Measurements from ENCODE around the gene RICTOR.
"Not testable (repeated sequence)": the region's sequence is repeated elsewhere in the genome, so short reads cannot be mapped to it uniquely, and the experiment has no call there.

RICTOR gene

GRCh38 chr5:39055027-39055767 lies 19.0 kb downstream of the RICTOR start:
- no peak for DNase-seq

GRCh38 chr5:39053189-39053588 lies 21.0 kb downstream of the RICTOR start:
- DNase-seq: no peak

DNA sequence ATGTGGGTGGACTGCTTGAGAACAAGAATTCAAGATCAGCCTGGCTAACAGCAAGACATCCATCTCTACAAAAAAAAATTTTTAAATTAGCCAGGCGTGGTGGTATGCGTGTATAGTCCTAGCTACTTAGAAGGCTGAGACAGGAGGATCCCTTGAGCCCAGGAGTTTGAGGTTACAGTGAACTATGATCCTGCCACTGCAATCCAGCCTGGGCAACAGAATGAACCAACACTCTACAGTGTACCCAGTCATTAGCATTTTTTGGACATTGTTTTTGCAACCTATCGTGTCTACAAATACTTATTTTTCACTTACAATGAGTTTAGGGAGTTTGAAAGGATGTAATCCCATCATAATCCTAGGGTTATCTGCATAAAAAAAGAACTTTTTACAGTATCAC lies 22.1 kb downstream of the RICTOR start:
- DNase-seq: no peak

- no peak for DNase-seq
These were observed 24.9 kb downstream of the RICTOR start for GRCh38 chr5:39049315-39049714.

GRCh38 chr5:39040875-39041274 lies 33.3 kb downstream of the RICTOR start:
- DNase-seq: no peak

DNA sequence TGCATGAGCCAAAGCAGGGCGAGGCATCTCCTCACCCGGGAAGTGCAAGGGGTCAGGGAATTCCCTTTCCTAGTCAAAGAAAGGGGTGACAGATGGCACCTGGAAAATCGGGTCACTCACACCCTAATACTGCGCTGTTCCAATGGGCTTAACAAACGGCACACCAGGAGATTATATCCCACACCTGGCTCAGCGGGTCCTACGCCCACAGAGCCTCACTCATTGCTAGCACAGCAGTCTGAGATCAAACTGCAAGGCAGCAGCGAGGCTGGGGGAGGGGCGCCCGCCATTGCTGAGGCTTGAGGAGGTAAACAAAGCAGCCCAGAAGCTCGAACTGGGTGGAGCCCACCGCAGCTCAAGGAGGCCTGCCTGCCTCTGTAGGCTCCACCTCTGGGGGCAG lies 39.7 kb downstream of the RICTOR start:
- not testable (repeated sequence) for DNase-seq

DNA sequence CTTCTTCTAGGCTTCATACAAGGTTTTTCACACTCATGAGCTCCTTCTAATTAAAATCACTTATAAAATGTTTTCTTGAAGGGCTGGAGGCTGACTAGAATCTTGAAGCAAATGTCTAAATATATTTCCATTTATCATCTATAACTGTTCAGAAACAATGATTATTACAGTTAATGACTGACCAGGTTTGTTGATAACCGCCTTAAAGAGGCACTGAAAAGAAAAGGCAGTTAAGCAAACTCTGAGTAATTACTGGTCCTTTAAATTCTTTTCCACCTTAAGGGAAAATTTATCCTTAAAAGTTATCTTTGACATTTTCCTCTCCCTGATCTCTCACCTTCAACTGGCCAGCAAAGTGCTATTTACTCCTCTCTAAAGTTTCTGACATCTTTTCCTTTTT lies 43.2 kb downstream of the RICTOR start:
- DNase-seq: no peak

DNA sequence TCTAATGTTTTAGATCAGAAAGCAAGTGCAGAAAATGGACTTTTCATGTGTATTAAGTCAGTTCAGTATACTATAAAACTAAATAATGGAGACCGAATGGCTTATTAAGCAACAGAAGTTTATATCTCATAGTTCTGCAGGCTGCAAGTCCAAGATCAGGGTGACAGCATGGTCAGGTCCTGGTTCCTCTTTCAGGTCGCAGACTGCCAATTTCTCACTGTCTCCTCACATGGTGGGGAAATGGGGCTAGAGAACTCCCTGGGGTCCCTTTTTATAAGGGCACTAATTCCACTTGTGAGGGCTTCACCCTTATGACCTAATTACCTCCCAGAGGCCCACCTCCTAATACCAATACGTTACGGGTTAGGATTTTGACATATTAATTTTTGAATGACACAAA lies 48.7 kb downstream of the RICTOR start:
- no peak for DNase-seq

- no peak for DNase-seq
These were observed 49.3 kb downstream of the RICTOR start for GRCh38 chr5:39024884-39025283.

DNA sequence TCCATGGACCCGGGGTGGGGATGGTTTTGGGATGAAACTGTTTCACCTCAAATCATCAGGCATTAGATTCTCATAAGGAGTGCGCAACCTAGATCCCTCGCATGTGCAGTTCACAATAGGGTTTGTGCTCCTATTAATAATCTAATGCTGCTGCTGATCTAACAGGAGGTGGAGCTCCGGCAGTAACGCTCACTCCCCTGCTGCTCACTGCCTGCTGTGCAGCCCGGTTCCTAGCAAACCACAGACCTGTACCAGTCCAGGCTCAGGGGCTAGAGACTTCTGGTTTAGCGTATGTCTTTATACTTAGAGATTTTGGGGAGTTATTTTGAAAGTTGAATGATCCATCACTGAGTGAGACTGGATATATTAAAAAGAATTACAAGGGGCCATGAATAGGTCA lies 50.2 kb downstream of the RICTOR start:
- no peak for DNase-seq

- DNase-seq: no peak
These were observed 51.1 kb downstream of the RICTOR start for GRCh38 chr5:39023121-39023520.

- no peak for DNase-seq
These were observed 52.0 kb downstream of the RICTOR start for GRCh38 chr5:39022151-39022550.

DNA sequence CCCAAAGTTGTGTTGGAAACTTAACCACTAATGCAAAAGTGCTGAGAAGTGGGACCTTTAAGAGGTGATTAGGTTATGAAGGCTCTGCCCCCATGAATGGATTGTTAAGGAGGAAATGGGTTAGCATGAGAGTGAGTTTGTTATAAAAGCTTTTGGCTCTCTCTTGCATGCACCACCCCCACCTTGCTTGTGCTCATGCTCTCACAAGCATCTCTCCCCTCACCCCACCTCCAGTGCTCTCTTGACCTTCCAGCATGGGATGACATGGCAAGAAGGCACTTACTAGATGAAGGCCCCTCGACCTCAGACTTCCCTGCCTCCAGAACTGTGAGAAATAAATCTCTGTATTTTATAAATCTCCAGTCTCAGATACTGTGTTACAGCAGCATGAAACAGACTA lies 52.8 kb downstream of the RICTOR start:
- no peak for DNase-seq

DNA sequence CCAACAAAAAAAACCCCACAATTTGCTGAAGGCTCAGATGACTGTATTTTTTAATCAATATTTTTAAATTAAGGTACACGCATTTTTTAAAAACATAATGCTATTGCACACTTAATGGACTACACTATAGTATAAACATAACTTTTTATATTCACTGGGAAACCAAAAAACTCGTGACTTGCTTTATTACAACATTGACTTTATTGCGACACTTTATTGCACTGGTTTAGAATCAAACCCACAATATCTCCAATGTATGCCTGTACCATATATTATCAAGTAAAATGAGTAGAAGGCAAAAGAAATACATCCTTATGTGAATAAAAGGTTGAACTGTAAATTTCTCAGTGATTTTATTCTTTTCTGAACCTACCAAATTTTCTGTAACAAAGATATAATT lies 53.7 kb downstream of the RICTOR start:
- no peak for DNase-seq

- DNase-seq: no peak
These were observed 54.9 kb downstream of the RICTOR start for GRCh38 chr5:39019254-39019653.

GRCh38 chr5:39017504-39017903 lies 56.7 kb downstream of the RICTOR start:
- DNase-seq: no peak

DNA sequence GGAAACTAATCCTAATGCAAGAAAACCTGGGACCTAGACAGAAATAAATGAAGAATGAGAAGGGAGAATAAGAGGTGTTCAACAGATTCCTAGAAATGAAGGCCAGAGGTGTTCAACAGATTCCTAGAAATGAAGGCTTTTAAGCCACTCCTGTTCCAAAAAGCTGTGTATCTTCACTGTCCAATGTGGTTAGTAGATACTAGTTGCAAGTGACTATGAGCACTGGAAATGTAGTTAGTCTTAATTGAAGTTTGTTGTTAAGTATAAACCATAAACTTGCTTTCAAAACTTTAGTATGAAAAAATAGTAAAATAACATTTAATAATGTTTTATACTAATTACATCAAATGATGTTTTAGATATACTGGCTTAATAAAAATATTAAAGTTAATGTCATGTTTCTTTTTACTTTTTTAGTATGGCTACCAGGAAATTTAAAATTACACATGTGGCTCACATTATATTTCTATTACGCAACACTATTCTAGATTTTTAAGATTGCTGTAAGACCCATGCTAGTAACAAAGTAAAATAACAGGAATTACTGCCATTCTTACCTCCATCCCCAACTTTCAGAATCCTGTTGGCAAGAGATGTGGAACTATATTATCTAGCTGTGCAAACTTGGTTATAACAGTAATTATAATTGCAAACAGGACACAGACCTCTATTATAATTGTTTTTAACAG lies 57.5 kb downstream of the RICTOR start:
- no peak for DNase-seq

DNA sequence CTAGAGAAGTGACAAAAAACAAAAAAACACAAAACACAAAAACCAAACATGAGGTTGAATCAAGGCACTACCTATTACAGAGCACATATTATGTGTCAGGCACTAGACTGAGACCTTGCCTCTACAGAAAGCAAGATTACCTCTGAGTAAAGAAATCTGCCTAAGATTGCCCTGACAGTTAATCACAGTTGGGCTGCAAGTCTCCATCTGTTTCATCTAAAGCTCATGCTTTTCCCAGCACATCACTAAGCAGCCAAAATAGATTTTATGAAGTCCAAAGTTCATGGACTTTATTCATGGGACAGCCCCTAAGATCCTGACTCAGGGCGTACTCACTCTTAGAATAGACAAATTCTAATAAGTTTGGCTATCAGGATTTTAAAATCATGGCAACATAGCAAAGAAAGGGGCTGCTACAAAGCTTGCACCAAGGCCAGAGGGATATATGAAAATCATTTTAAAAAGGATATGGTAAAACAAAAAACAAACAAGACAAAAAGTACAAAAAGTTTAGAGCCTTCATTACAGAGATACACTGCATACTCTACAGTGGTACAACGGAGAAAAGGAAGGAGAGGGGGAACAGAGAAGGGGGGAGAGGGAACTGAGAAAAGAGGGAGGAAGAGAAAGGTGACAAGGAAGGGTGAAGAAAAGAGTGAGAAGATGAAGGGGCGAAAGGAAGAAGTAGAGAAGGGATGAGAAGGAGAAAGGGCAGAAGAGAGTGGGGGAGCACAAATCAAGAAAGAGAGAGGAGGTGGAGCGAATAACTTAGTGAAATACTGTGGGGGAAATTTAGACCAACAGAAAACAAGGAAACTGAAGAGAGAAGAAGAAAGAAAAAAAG lies 58.2 kb downstream of the RICTOR start:
- DNase-seq: no peak

DNA sequence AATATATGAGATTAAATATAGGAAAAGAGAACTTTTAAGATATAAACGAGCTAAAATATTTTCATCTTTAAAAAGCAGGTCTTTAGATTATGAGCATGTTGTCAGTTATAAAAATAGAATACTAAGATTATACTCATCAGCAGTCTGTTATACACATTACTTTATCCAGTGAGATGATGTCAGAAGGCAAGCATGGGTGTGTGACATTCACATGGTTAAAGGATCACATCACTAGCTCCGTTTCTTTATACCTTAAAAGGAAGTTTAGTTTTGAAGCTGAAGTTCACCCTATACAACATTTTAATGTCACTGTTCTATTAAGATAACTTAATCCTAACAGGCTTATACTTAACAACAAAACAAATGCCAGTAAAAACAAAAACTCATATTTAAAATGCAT lies 59.6 kb downstream of the RICTOR start:
- no peak for DNase-seq

DNA sequence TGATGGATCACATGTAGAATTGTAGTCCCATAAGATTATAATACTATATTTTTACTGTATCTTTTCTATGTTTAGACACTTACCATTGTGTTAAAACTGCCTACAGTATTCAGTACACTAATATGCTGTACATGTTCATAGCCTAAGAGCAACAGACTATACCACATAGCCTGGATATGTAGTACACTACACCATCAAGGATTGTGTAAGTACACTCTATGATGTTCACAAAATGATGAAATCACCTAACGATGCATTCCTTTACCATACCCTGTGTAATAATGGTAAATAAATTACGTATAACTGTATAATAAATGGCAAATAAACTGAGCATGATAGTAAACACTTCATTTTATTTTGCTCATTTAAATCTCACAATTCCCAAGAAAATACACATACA lies 60.3 kb downstream of the RICTOR start:
- DNase-seq: no peak

GRCh38 chr5:39010958-39011357 lies 63.2 kb downstream of the RICTOR start:
- not testable (repeated sequence) for DNase-seq

DNA sequence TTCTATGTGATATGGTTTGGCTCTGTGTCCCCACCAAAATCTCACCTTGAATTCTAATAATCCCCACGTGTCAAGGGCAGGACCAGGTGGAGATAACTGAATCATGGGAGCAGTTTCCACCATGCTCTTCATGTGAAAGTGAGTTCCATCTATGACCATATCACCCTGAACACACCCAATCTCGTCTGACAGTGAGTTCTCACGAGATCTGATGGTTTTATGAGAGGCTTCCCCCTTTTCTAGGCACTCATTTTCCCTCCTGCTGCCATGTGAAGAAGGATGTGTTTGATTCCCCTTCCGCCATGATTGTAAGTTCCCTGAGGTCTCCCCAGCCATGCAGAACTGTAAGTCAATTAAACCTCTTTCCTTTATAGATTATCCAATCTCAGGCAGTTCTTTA lies 64.2 kb downstream of the RICTOR start:
- DNase-seq: no peak

- no peak for DNase-seq
These were observed 64.9 kb downstream of the RICTOR start for GRCh38 chr5:39009280-39009679.

GRCh38 chr5:39006650-39007049 lies 67.5 kb downstream of the RICTOR start:
- no peak for DNase-seq

Data from activated T-cell treated with anti-CD3 and anti-CD28 coated beads, Interleukin-2, amount 50 U/mL, for 1 hour (primary cell).